HG02884 (cell line): ENCODE measurements around the gene GPR85.
A peak's percentile ranks its signal among the peaks of the same experiment; 100 is the strongest.
"Not testable (repeated sequence)": the region's sequence is repeated elsewhere in the genome, so short reads cannot be mapped to it uniquely, and the experiment has no call there.

Experiments
- ATAC-seq: cut with Tn5 transposase; IDR thresholded peaks from one replicate; pipeline ENCODE4 v1.9.1; 2021; ENCODE audit warnings: mild to moderate bottlenecking, moderate library complexity; ENCODE audit not compliant: unreplicated experiment

Gene GPR85, protein sequence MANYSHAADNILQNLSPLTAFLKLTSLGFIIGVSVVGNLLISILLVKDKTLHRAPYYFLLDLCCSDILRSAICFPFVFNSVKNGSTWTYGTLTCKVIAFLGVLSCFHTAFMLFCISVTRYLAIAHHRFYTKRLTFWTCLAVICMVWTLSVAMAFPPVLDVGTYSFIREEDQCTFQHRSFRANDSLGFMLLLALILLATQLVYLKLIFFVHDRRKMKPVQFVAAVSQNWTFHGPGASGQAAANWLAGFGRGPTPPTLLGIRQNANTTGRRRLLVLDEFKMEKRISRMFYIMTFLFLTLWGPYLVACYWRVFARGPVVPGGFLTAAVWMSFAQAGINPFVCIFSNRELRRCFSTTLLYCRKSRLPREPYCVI

DNA sequence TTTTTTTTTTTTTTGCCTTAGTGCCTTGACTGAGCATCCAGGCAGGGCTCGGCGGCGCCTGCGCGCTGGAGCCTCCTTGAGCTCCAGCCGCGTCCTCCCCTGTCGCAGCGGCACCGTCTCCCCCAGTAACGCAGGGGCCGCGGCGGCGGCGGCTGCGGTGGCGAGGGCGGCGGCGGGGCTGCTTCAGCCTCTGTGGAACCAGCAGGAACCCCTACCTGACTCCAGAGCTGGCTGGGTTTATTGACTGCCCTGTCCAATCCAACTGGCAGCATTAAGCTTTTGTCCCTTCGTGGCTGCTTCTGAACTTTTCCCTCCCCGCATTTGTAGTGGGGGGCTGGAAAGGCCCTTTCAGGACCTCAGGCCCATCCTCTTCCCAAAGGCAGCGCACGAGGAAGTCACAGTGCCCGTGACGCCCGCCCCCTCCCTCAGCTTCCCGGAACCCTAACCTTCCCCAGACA, at the start of gene GPR85:
Gene GPR85 (minus strand): TSS at position 397 of the 458 bp plus-strand sequence. CDS start 2,106 bp downstream, outside the sequence.
- ATAC-seq: peak; percentile 64

DNA sequence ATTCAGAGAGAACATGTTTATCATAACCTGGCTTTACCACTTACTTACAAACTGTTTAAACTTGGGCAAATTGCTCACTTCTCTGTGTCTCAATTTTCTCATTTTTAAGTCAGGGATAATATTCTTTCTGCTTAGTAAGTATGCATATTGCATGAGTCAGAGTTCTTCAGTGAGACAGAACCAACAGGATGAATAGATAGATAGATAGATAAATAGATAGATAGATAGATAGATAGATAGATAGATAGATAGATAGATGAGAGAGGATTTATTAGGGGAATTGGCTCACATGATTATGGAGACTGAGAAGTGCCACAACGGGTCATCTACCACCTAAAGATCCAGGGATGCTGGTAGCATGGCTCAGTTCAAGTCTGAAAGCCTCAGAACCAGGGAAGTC, 47.4 kb upstream of the GPR85 start:
- no peak for ATAC-seq

DNA sequence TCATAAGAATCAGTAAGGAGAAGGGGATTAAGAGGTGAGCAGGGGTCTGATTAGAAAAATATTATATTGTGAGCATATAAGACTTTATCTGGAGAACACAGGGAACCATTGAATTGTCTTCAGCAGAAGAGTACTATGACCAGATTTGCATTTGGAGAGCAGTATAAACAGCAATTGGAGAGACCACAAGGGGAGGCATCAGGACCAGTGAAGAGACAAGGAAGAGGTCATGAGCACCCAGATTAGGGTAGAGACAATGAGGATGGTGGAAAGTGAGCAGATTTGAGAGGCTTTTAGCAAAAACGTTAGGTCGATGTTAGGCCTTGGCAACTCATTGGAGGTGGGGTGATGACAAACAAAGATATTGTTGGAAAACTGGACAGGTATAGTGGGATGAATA, 44.7 kb upstream of the GPR85 start:
- ATAC-seq: no peak

DNA sequence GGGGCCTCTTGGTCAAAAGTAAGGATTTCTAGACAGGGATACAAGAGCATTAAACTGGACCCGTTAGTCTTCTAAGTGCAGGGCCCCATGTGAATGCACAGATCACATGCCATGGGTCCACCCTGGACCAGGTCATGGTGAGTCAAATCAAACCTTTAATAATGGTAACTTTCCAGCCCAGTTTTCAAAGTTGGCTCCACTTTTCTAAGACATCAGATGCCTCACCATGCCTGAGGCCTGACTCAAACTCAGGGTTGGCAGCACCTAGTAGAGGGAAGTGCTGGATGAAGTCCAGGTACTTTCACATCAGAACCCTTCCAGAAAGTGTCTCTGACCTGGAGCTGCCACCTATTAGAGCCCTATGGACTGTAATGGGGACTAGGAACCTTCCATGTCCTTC, 41.4 kb upstream of the GPR85 start:
- ATAC-seq: no peak

DNA sequence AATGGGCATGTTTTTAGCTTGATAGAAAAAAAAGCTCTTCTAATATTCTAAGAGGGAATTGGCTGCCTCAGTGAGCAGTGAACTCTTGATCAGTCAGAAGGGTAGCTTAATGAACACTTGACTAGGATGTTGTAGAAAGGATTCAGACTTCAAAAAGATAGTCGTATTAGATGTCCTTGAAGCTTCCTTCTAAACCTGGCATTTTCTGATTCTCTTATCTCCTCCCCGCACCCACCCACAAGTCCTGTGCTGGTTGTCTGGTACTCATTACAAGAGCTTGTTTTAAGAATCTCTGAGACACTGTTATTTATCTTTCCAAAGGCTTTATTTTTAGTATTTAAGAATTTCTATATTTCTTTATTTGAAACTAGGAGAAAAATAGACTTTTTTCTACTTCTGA, 39.1 kb upstream of the GPR85 start:
- ATAC-seq: no peak

DNA sequence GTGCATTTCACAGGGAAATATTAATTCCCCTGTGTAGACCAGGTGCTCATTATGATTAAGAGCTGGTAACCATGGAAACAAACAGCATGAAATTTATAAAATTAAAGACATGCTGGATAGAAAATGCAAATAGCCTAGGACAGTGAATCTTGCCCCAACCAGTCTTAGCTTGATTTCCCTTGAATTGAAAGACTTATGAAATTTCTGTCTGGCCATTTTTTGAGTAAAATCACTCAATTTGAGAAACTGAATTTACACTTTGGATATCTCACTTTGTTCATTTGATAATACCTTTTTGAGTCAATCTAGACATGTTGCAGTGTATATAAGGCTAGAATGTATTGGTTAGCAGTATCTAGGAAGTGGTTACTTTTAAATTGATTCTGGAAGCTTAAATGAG, 36.1 kb upstream of the GPR85 start:
- peak; percentile 18 for ATAC-seq

DNA sequence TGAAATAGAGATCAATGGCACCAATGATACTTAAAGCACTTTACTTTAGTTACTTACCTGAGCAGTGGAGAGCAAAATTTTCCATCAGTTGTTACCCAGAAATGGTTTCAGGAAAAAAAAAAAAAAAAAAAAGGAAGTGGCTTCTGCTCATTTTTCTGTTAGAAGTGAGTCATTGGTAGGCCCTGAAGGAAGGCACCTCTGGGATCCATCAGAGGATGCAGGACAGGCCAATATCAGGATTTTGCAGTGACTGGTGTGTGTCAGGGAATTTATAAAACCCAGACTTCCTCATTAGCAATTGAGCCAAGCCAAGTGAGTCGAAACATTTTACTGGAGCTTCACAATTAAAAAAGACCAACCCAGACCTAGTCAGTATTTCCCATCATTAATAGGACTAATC, 34.0 kb upstream of the GPR85 start:
- ATAC-seq: no peak

DNA sequence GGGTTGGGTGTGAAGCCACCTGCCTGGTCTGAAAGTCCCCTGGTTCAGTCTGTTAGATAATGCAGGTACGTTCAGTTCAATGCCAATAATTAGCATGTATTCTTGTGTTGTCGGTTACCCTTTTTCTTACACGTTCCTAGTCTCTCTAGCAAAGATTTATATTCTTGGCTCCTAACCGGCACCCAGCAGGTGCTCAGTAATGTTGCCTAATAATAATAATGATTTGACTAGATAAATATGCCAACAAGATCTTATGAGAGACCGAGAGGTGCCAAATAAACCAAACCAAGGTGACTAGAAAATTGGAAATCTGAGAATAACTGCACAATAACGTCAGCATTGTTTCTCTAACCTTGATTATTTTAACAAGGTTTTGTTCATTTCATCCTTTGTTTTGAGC, 32.8 kb upstream of the GPR85 start:
- no peak for ATAC-seq

DNA sequence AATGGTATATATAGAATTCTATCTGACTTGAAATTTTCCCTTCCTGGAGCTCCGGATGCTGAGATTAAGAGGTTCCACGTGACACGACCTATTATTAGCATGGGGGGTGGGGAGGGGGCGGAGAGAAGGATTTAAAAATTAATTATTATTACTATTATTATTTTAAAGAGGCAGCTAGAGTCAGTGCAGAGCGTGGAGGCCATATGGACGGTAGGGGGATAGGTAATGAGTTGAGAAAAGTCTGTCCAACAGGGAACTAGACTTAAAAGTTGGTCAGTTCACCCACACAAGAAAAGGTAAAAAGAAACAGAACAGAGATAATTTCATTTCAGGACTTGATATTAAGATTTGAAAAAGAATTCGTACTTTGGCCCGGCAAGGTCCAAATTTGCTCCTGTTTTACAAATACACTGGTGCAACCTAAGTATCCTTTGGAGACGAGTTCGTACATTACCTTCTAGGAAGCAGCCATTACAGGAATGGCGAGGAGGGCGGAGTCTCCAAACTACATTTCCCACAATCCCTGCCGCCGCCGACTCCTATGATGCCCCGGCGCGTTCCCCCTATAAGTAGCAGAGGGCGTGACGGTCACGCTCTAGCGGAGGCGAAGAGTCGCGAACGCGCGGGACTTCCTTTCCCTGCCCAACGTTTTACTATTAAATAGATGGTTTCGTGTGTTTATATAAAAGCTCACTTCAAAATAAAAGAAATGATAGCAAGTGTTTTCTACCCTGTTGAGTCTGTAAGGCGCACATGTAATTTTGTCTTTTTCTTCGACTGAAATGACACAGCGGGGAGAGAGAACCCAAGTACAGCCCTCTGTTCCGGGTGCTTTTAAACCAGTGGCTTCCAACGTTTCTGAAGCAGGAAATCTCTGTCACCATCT, 31.7 kb upstream of the GPR85 start, which contains the start of gene SMIM30:
Gene SMIM30 (minus strand): TSS at position 481 of the 886 bp plus-strand sequence. CDS start 976 bp downstream, outside the sequence.
- ATAC-seq: peak; percentile 96

DNA sequence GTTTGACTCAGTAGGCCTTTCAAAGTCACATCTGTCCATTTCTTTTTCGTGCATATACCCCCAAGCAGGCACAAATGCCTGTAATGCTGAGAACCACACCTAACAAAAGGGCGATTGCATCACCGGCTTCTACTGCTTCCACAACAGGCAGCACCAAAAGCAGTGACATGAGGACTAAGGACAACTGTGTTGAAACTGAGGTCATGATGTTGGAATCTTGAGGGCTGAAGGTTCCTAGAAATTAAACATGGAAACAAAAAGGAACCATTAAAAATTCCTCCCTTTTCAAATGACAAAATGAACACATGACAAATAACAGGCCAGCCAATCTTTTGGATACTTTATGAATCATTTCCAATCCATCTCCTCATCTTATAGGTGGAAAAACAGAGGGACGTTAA, 30.7 kb upstream of the GPR85 start:
- ATAC-seq: not testable (repeated sequence)

DNA sequence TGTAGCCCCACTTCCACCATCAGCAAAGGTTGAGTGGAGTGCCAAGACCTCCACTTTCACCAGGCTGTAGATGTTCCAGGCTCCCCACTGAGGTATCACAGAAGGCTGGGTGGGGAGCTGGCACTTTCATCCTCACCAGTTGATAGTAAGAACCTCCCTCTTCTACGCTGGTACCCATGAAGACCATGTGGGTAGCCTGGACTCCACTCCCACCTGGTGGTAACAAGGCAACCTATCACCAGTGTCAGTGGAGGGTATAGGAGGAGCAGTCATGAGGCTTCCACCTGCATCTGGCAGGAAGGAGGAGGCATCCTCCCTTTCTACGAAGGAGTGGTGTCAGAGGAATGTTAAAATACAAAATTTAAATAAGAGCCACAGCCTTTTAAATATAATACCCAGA, 27.3 kb upstream of the GPR85 start:
- ATAC-seq: peak; percentile 23

DNA sequence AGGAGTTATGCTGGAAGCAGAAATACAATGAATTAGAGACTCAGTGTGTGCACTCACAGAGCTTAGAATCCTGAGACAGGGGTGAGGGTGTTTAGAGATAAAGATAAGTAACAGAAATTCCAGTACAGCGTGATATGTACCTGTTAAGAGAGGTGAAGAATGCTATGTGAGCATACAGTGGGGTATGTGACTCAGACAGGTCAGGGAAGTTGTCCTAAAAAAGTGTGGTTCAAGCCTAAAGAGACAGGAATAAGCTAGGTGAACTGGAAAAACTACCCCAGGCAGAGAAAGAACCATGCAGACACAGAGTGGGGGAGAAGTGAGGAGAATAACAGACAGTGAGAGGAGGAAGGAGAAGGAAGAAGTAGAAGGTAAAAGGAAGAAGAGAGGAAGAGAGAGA, 23.1 kb upstream of the GPR85 start:
- no peak for ATAC-seq

DNA sequence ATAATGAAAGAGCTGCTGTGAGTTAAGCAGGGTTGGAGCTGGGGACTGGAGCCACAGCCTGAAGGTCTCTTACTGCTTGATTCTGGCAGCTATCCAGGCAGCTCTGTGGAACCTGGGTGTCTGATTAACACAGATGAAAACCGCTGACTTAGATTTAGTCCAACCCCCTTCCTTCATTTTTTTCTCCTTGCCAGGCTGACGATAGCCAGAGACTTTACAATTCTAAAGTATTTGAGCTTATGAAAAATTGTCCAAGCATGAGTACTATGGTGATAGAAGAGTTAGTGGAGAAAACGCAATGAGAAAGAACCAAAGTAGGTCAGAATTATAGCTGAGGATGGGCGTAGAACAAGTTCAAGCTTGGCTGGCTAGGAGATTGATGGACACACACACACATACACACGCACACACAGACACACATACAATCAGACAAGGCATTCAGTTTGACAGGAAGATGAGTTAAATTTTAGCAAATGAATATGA, 13.5 kb upstream of the GPR85 start:
- no peak for ATAC-seq

DNA sequence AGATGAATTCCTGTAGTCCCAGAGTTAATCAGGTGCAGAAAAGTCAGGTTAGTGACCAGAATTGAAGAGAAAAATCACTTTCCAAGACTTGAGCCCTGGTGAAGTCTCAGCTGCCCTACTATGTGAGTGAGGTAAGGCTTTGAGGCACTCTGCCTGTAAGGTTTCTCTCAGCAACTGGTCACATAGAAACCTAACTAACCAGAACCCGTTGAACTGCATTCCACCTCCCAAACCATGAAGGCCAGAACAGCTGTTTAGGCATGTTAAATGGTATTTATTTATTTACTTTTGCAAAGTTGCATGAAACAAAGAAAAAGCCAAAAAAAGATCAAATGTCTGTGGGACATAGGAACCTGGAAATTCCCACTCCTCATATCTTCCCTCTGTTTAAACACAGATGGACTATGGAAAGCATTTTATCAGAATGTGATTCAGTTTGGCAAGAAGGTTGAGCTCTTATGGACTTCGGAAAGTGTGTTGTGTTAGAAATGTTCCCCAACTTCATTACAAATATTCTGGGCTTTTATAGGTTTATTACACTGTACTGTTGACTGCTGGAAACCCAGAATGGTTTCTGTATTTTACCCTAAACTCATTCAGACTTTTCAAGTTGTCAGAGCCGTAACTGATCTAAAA, 12.8 kb upstream of the GPR85 start:
- ATAC-seq: no peak

DNA sequence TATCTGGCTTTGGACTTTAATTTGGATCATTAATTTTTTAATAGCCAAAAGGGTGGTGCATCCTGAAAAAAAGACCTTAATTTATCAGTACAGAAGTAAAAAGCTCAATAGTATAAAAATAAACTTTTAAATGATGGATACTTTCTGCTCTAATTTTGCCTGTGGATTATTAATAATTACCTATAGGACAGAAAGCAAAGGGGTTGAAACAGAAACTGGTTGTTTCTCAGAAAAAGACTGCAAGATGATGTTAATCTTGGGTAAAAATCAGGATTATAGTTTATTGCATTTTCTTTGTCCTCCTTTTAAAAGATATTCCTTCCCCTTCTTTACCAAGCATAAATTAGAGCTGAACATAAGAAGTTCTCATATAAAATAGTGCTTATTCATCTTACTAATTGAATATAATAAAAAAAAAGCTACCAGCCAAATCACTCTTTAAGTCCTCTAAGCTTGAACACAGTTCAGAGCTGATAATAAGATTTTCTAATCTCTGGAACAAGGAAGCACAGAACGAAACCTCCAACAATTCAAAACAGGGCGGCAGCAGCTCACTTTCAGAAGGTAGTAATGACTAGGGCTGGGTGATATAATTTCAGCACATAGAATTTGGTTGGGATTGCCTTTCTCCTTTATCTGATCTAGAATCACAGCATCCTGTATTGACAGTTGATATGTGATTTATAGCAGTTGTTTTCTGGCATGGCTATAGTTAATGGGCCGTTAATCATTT, 8.1 kb upstream of the GPR85 start:
- ATAC-seq: no peak

DNA sequence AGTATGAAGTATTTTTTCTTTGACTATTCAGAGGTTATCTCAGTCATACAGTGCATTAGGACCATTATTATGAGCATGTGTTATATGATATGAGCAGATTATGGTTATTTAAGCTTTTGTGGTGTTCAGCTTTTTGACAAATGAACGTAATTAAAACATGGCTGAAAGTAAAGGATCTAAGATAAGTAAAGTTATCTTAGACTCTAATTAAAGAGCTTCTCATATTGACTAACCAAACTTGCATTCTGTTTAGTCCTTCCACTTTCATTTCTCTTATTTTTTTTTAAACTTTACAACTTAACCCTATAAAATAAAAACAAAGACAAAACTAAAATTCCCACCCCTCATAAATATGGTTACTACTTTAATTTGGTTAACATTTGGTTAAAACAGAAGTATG, 6.9 kb upstream of the GPR85 start:
- ATAC-seq: no peak

DNA sequence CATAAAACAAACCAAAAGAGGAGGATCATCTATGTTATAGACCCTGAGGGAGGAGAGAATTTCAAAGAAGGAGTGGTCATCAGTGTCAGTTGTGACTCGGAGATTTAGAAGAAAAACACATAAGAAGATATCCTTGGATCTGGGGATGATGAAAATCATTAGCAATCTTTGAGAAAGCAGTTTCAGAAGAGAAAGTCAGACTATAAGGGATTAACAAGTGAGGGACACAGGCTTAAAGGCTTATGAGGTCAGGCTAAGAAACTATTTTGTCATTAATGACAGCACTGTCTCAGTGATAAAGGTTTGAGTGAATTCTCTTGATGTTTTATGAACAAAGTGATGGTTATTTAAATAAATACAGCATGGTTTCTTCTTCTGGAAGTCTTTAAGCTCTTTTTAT, 6.1 kb upstream of the GPR85 start:
- ATAC-seq: no peak

DNA sequence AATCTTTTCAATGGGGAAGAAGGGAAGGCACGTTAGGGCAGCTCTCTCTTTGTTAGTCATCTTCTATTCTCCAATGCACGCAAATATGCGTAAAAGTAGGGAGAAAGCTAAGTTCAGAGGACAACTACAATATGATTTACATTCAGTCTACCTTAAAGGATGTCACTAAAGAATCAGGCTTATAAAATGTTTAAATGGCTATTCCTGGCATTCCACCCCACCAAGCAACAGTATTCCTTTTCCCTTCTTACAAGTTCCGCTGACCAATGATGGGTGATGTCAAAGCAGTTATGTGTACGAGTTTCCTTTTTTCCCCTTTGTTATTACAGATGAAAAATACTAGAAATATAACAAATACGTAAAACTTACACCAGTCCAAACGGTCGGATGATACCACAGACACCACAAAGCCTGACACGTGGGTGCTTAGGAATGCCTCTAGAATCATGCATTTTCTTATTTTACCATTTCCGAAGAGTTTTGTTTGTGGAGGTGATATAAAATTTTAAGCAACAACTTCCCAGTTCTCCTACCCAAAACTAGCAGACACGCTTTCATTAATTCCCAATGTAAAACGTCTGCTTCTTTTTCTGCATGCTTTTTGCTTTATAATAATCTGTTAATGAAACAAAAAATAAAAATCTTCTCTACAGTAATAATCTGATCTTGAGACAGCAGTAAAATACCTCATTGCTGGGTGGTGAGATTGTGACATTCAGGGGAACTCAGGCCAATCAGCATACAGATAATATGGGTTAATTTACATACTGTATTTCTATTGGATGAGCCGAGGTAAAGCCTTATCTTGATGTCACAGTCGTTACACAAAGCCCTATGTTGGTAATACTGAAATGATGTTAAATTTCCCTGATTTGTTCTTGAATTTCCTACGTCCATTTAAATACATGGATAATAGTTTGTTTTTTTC, 708 bp upstream of the GPR85 start:
- no peak for ATAC-seq

DNA sequence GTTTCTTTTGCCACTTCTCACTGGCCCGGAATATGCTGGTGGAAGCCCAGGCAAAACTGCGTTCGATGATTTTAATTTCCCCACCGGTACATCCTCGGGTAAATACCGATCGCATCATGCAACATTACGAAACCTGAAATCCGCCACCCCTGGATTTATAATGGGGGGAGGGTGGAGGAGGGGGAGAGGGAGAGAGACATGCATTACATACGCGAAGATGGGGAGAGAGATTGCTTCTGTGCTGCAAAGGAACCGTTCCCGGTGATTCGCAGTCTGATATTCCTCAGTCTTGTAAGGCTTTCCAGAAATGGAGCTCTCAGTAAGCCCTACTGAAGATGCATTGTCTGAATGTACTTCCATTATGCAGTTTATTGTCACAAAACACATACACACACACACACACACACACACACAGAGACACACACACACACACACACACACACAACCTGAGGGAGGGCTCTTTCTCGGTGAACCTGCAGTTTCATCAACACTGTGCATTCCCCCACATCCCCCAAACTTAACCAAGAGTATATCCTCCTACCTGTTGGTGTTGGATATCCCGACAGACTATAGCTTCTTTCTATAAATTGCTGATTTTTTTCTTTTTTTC, 741 bp downstream of the GPR85 start:
- peak; percentile 5 for ATAC-seq
